SU-DHL-6 (cell line): Measurements from ENCODE around the gene CDC16.

ENCODE experiments used
- EZH2phosphoT487 ChIP-seq: fragments of 200-600 bp; sonication (generic), shearing (Covaris generic); conservative IDR thresholded peaks from 2 replicates; pipeline ENCODE4 v1.6.1; 2018; ENCODE audit warnings: mild to moderate bottlenecking, antibody characterized with exemption, low read length, moderate library complexity, mixed read lengths
- TF ChIP-seq, protein P1 (sequence below): fragments of 200-600 bp; sonication (generic); IDR thresholded peaks from one replicate; pipeline ENCODE4 v1.5.1; 2017; ENCODE audit warnings: antibody characterized with exemption, mild to moderate bottlenecking, low read length, moderate library complexity; ENCODE audit not compliant: insufficient read depth, poor library complexity, severe bottlenecking

DNA sequence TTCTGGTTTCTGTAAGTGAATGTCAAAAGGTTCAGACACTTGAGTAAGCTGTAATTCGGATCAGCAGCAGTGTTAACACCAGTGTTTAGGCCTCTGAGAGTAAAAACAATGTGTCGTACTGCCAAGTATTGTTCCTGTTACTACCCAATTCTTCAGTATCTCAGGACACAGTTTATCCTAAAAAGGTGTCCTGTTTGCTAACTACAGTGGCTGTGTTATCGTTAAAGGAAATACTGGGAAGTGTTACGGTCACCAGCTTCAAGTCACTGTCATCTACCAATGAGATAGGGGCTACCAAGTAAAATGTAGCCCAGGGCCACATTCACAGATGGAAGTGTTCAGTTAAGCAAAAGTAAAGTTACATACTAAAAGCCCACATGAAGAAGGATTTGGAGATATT, 44.4 kb downstream of the CDC16 start:
- TF ChIP-seq, protein P1, sequence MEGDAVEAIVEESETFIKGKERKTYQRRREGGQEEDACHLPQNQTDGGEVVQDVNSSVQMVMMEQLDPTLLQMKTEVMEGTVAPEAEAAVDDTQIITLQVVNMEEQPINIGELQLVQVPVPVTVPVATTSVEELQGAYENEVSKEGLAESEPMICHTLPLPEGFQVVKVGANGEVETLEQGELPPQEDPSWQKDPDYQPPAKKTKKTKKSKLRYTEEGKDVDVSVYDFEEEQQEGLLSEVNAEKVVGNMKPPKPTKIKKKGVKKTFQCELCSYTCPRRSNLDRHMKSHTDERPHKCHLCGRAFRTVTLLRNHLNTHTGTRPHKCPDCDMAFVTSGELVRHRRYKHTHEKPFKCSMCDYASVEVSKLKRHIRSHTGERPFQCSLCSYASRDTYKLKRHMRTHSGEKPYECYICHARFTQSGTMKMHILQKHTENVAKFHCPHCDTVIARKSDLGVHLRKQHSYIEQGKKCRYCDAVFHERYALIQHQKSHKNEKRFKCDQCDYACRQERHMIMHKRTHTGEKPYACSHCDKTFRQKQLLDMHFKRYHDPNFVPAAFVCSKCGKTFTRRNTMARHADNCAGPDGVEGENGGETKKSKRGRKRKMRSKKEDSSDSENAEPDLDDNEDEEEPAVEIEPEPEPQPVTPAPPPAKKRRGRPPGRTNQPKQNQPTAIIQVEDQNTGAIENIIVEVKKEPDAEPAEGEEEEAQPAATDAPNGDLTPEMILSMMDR = no peak
- TF ChIP-seq EZH2phosphoT487 = no peak
